Stimulated activated CD4-positive, alpha-beta T cell treated with anti-CD3 and anti-CD28 coated beads, Interleukin-2, amount 100 ng/mL, for 4 hours (primary cell): Measurements from ENCODE around the gene SESTD1.
"Not testable (repeated sequence)": the region's sequence is repeated elsewhere in the genome, so short reads cannot be mapped to it uniquely, and the experiment has no call there.

Source experiments
- DNase-seq: peaks from one replicate; pipeline ENCODE4 v3.0.0-alpha.2; 2020; ENCODE audit warnings: low read depth

The SESTD1 gene

GRCh38 chr2:179265082-179265510, 464 bp upstream of the SESTD1 start:
- DNase-seq: no peak

GRCh38 chr2:179263446-179264367, 925 bp downstream of the SESTD1 start:
- peak; percentile 8 for DNase-seq

- no peak for DNase-seq
Measured at GRCh38 chr2:179263015-179263414, 1.6 kb downstream of the SESTD1 start.

DNA sequence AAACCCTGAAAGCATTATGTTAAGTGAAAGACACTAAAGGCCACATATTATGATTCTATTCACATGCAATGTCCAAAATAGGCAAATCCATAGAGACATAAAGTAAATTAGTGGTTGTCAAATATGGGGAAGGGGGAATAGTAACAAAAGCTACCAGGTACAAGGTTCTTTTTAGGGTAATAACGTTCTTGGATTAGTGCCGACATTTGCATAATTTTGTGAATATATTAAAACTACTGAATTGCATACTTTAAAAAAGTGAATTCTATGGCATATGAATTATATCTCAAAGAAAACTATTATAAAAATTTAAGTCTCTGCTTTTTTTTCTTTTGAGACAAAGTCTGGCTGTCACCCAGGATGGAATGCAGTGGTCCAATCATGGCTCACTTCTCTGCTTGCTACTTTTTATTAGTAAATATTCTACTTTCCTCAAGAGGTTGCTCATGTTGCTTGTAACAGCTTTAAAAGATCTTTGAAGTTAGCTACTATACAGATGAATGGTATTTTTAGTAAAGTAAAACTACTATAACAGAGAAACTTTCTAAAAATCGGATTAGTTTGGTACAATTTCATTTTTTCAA, 2.5 kb downstream of the SESTD1 start:
- no peak for DNase-seq

DNA sequence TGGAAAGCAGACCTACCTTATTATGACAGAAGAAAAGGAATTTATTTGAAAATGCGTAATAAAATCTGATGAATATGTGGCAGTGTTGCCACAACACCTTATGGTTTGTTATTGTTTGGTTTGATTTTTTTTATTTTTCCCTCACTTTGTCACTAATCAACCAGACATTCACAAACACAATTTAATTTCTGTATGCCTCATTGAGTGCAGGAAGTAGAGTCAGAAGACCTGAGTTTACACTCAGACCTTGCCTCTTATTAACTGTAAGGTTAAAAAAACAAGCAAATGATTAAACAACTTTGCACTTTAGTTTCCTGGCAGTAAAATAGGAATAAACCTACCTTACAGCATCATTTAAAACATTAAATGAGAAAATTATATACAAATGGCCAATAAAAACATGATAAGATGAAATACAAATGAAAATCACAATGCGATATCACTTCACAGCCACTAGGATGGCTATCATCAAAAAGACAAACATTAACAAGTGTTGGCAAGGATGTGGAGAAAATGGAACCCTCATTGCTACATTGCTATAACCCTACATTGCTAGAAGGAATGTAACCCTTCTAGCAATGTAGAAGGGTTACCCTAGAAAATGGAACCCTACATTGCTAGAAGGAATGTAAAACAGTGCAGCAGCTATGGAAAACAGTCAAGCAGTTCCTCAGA, 3.3 kb downstream of the SESTD1 start:
- no peak for DNase-seq

DNA sequence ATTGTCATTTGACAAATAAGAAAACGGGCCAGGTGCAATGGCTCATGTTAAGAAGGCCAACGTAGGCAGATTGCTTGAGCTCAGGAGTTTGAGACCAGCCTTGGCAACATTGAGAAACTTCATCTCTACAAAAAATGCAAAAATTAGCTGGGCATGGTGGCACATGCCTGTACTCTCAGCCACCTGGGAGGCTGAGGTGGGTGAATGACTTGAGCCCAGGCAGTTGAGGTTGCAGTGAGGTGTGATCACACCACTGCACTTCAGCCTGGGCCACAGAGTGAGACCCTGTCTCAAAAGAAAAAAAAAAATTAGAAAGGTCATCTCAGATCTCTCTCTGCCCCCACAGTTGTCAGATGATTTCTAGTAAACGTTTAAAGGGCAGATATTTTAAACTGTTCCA, 4.4 kb downstream of the SESTD1 start:
- DNase-seq: no peak

DNA sequence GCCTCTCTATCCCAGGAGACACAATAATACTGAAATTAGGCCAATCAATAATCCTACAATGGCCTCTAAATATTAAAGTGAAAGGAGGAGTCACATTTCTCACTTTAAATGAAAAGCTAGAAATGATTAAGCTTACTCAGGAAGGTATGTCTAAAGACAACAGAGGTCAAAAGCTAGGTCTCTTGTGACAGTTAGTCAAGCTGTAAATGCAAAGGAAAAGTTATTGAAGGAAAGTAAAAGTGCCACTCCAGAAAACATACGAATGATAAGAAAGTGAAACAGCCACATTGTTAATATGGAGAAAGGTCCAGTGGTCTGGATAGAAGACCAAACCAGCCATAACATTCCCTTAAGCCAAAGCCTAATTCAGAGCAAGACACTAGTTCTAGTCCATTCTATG, 9.5 kb downstream of the SESTD1 start:
- DNase-seq: no peak

GRCh38 chr2:179253226-179253625, 11.4 kb downstream of the SESTD1 start:
- no peak for DNase-seq

GRCh38 chr2:179252423-179252822, 12.2 kb downstream of the SESTD1 start:
- no peak for DNase-seq

- no peak for DNase-seq
Measured at GRCh38 chr2:179251870-179252269, 12.8 kb downstream of the SESTD1 start.

- no peak for DNase-seq
Measured at GRCh38 chr2:179250848-179251504, 13.7 kb downstream of the SESTD1 start.

DNA sequence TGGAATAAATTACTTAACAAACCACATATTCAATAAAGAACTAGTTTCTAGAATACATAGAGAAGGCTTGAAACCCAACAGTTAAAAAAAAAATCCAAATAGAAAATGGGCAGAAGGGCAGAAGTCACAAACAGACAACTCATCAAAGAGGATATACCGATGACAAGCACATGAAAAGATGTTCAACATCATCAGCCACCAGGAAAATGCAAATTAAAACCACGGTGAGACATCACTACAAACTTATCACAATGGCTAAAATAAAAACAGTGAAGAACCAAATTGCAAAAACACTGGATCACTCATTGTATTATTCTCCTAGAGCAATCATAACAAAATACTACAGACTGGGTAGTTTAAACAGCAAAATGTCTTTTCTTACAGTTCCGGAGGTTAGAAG, 14.5 kb downstream of the SESTD1 start:
- no peak for DNase-seq

- DNase-seq: no peak
Measured at GRCh38 chr2:179248024-179248348, 16.6 kb downstream of the SESTD1 start.

GRCh38 chr2:179247318-179248023, 17.2 kb downstream of the SESTD1 start:
- no peak for DNase-seq

DNA sequence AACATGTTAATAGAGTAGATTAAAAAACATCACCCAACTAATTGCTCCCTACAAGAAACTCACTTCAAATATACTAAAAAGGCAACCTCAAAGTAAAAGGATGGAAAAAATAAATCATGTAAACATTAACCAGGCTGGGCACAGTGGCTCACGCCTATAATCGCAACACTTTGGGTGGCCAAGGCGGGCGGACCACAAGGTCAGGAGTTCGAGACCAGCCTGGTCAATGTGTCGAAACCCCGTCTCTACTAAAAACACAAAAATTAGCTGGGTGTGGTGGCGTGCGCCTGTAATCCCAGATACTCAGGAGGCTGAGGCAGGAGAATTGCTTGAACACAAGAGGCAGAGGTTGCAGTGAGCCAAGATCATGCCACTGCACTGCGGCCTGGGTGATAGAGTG, 18.8 kb downstream of the SESTD1 start:
- DNase-seq: not testable (repeated sequence)

DNA sequence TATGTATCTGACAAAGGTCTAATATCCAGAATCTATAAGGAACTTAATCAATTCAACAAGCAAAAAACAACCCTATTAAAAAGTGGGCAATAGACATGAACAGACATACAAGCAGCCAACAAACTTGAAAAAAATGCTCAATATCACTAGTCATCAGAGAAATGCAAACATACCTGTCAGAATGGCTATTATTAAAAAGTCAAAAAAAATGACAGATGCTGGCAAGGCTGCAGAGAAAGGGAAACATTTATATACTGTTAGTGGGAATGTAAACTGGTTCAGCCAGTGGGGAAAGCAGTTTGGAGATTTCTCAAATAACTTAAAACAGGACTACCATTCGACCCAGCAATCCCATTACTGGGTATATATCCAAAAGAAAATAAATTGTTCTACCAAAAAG, 21.6 kb downstream of the SESTD1 start:
- no peak for DNase-seq

DNA sequence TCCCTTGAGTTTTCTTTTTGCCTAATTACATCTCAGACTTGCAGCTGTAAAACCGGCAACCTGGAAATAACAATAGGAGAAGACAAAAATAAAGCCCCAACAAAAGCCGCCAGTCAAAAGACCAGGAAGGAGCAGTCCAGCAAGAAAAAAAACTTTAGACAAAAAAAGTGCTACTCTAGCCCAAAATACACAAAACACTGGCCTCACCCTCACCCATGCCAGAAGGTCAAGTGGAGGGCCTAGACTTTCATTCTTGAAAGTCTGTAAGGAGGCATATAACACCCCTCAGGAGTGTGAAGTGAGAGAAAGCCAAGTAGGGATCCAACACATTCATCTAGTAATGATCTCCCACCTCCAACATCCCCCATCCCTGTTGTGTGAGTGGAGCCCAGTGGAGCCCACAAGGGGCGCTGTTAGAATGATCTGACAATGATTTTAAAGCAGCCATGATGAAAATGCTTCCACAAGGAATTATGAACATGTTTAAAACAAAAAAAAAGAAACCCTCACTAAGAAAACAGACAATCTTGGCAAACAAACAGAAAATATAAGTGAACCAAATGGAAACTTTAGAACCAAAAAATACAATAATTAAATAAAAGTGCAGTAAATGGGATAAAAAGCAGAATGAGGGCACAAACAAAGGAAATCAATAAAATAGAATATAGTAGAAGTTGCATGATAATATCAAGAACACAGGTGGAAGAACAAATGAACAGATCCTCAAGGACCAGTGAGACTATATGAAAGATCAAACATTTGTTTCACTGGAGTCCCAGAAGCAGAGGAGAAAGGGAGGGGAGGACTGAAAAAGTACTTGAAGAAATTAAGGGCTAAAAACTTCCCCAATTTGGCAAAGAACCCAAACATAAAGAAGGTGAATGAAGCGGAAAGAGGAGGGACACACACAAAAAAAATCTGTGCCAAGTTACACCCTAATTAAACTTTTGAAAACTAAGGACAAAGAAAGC, 23.9 kb downstream of the SESTD1 start:
- no peak for DNase-seq

- DNase-seq: no peak
Measured at GRCh38 chr2:179239838-179240237, 24.8 kb downstream of the SESTD1 start.

DNA sequence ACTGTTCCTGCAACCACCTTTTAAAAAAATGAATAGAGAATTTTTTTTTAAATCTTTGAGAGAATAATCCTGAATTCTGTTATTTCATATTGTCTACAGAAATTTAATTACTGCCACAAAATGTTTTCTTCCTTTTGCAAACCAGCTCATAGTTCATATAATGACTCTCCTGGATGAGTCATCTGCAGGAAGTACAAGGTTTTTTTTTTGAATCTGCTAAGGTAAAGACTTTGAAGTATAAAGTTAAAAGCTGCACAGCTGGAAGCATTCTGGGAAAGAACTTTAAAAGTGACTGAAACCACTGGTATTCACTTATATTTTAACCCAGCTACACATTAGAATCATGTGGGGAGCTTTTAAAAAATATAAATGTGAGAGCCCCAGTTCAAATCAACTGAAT, 25.4 kb downstream of the SESTD1 start:
- no peak for DNase-seq

- DNase-seq: no peak
Measured at GRCh38 chr2:179238027-179238426, 26.6 kb downstream of the SESTD1 start.
